SKM-1 (cell line): ENCODE data around the gene GDF15.
"Not testable (repeated sequence)": the region's sequence is repeated elsewhere in the genome, so short reads cannot be mapped to it uniquely, and the experiment has no call there.

Experiments
- DNase-seq: peaks from one replicate; lab custom pipeline; 2025; ENCODE audit not compliant: unreplicated experiment; lab: John Stamatoyannopoulos, UW

The GDF15 gene

DNA sequence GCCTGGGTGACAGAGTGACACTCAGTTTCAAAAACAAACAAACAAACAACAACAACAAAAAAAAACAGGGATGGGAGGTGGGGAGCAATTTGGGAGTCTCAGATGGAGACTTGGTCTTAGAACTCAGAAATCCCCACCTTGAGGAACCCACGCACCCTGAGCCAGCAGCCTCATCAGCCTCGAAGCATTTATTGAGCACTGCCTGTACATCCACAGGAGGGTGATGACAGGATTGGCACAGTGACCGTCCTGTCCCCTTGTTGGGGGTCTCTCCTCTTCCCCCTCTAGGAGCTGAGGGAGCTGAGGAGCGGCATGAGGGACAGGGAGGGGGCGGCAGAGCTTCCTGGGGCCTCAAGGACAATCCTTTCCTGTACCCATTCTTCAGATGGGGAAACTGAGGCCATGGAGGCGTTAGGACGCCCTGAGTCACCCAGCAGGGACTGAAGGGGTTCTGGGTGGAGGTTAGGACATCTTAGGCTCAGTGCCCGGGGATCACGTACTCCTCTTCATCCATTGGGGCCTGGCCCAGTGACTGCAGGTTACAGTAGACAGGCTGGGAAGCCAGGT, 5.6 kb downstream of the GDF15 start:
- no peak for DNase-seq

GRCh38 chr19:18392417-18392816, 6.5 kb downstream of the GDF15 start:
- DNase-seq, result peak; percentile 65

- DNase-seq, result no peak
Measured at GRCh38 chr19:18392926-18393325, 7.0 kb downstream of the GDF15 start.

- DNase-seq, result no peak
Measured at GRCh38 chr19:18393836-18394235, 7.9 kb downstream of the GDF15 start.

GRCh38 chr19:18396471-18397241, 10.7 kb downstream of the GDF15 start:
- no peak for DNase-seq

DNA sequence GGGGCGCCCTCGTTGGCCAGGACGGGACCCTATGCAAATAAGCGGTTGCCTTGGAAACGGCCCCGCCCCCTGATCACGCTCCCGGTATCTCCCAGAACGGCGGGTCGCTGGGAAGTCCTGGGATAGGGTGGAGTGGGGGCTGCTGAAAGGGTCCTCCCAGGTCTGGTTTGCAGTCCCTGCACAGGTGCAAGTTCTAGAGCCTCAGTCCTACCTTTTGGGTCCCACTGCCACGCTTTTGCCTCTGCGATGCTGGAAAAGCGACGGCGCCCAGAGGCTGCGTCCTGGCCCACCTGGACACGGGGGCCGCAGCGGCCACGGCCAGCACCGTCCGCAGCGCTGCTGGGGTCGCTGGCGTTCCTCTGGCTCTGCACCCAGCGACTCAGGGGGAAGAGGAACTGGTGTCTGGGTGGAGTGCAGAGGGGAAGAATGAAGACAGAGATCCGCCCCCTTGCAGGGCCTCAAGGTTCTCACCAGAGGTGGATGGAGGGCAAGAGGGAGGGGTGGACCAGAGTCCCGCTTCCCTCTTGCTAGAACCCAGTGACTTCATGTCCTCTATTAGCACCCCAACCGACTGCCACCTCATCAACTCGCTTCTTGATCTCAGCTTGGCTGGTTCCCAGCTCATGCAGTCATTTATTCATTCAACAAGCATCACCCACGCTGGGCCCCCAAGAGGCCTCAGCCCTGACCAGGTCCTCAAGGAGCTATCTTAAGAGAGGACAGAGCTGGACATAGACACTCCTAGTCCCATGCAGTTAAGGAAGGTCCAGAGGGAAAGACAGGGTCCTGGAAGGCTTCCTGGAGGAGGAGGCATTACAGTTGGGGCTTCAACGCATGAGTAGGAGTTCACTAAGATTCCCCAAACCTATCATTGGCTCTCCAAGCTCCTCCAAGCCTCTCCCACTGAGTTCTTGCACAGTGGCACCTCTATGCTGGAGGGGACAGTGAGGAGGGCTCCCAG, 11.6 kb downstream of the GDF15 start, which contains the start of gene LRRC25:
TSS of gene LRRC25 (minus strand) at position 381 of the 961 bp plus-strand sequence. CDS start 659 bp downstream, outside the sequence.
- DNase-seq, result peak; percentile 93

DNA sequence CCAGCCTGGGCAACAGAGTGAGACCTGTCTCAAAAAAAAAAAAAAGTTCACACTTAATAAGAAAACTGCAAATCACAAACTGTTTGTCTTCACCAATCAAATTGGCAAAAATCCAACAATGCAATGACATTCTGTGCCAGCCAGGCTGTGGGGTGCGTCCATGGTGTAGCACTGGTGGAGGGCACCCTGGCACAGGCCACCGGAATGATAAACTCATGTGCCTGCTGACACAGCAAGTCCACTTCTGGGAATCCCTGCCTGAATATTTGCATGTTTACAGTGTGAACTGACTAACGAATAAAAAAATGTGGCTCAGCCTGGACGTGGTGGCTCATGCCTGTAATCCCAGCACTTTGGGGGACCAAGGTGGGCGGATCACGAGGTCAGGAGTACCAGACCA, 13.1 kb downstream of the GDF15 start:
- DNase-seq, result no peak

DNA sequence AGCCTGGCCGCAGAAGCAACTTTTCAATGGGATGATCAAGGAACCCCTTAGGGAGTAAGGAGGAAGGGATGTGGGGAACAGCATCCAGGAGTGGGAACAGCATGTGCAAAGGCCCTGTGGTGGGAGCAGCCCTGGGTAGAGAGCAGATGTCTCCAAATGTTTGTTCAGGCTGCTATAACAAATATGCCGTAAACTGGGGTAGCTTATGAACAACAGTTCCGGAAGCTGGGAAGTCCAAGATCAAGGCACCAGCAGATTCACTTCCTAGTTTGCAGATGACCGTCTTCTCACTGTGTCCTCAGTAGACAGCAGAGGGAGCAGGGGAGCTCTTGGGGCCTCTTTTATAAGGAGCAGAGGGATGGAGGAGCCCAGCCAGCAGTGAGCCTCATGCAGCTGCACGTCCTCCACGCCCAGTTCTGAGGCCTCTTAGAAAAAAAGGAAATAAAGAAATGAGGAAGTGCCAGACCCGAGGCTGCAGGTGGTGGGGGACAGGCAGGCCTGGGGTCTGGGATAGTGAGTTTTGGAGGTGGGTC, 15.7 kb downstream of the GDF15 start:
- peak; percentile 76 for DNase-seq

DNA sequence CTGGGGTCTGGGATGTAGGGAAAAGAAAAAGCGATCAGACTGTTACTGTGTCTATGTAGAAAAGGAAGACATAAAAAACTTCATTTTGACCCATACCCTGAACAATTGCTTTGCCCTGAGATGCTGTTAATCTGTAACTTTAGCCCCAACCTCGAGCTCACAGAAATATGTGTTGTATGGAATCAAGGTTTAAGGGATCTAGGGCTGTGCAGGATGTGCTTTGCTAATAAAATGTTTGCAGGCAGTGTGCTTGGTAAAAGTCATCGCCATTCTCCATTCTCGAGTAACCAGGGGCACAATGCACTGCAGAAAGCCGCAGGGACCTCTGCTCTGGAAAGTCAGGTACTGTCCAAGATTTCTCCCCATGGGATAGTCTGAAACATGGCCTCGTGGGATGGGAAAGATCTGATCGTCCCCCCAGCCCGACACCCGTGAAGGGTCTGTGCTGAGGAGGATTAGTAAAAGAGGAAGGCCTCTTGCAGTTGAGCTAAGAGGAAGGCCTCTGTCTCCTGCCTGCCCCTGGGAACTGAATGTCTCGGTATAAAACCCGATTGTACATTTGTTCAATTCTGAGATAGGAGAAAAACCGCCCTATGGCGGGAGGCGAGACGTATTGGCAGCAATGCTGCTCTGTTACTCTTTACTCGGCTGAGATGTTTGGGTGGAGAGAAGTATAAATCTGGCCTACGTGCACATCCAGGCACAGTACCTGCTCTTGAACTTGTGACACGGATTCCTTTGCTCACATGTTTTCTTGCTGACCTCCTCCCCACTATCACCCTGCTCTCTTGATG, 16.7 kb downstream of the GDF15 start:
- DNase-seq, result not testable (repeated sequence)

DNA sequence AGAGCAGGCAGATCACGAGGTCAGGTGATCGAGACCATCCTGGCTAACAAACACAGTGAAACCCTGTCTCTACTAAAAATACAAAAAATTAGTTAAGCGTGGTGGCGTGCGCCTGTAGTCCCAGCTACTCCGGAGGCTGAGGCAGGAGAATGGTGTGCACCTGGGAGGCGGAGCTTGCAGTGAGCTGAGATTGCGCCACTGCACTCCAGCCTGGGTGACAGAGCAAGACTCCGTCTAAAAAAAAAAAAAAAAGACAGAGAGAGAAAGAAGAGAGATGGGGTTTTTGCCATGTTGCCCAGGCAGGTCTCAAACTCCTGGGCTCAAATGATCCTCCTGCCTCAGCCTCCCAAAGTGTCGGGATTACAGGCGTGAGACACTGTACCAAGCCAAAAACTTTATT, 19.8 kb downstream of the GDF15 start:
- DNase-seq, result not testable (repeated sequence)

DNA sequence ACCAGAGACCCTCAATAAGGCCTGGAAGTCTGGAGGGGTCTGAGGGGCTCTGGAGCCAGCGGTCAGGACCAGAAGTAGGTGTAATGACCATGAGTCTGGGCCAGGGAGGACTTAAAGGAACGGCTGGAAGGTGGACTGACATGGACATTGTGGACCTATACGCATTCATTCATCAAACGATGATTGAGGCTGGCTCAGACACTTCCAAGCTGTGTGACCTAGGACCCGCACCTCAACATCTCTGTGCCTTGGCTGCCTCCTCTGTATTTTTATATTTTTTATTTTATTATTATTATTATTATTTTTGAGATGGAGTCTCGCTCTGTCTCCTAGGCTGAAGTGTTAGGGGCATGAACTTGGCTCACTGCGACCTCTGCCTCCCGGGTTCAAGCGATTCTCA, 20.8 kb downstream of the GDF15 start:
- no peak for DNase-seq

DNA sequence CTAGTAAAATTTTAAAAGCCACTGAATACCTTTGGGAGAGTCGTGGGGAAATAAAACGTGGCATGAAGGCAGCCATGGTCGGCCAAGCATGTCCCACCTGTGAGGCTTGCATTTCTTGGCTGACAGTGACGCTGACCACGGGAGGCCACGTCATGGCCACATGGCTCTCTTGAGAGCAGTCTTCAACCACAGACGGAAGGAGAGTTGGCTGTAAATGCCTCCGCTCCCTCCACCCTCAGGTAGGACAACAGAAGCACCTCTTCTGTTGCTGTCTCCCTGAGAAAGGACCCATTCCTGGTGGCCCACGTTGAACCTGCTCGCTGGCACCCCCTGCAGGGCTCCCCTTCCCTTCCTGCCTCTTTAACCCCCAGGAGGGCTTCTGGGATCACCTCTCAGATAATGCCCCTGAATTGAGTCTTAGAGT, 22.1 kb downstream of the GDF15 start:
- DNase-seq, result peak; percentile 42

DNA sequence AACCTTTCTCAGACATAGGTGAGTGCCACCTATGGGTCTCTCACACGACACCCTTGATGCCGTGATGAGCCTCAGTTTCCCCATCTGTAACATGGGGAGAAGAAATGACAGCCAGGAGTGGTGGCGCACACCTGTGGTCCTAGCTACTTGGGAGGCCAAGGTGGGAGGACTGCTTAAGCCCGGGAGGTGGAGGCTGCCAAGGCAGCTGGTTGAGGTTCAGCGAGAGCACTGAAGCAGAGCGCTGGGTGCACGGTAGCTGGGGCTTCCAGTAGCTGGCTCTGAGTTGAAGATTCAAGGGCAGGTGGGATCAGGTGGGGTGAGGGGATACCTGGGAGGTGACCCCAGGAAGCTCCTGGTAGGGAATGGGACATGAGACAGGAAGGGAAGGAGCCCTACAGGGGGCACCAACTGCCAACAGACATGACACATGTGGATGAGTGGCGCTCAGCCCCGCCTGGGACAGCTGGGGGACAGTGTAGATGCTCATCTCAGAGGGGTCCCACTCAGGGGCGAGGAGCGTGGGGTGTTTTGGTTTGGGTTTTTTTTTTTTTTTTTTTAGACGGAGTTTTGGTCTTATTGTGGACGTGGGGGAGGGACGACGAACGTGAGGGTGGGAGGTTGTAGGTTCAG, 26.8 kb downstream of the GDF15 start:
- DNase-seq, result no peak

DNA sequence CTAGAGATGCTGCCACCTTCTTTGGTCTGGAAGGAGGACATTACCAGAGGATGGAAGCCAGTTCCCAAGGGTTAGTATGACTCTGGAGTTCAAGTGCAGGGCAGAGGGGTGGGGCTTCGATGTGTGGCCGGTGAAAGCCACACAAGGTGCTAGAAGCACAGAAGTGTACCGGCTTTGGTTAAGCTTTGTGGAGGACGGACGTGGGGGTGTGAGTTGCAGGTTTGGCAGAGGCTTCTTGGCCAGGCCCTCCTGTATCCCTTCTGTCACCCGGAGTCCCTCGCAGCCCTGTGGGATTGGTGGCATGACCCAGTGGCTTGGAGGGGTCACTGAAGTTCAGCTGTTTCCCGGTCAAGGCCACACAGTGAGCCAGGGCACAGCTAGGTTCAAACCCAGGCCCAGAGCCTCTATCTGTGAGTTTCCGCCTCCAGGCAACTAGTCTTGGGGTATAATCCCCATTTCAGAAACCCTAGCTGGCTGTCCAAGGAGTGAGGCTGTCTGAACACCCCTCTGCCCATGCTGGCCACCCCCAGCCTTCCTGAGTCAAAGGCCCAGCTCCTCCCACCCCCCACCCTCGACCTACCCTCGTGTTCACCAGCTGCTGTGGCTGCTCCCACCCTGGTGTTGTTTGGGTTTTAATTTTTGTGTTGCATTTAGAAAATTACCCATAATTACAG, 28.7 kb downstream of the GDF15 start:
- DNase-seq, result peak; percentile 29

DNA sequence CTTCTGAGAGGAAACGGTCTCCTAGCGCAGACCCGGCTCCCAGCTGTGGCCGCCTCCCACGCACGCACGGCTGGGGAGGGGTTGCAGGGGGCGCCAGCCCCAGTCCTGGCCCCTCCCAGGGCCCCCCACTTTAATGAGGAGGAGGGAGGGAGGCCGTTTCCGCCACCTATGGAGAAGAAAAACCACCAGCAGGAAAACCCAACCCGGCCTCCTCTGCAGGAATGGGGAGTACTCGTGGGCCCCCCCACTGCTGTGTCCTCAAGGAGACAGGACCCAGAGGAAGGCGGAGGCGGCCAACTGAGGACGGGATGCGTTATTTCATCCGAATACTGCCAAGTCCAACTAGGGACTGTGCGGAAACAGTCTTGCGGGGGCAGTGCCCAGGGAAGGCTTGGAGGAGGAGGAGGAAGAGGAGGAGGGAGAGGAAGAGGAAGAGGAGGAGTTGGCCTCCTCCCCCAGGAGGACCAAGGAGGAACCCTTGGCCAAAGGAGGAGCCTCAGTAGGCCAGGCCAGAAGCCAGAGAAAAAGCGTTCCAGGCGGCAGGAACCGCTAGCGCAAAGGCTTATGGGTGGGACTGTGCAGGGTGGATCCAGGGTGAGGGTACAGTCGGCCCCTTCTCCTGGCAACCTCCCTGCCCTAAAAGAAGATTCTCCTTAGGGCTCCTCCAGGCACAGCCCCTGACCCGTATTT, 29.4 kb downstream of the GDF15 start:
- DNase-seq, result peak; percentile 81

DNA sequence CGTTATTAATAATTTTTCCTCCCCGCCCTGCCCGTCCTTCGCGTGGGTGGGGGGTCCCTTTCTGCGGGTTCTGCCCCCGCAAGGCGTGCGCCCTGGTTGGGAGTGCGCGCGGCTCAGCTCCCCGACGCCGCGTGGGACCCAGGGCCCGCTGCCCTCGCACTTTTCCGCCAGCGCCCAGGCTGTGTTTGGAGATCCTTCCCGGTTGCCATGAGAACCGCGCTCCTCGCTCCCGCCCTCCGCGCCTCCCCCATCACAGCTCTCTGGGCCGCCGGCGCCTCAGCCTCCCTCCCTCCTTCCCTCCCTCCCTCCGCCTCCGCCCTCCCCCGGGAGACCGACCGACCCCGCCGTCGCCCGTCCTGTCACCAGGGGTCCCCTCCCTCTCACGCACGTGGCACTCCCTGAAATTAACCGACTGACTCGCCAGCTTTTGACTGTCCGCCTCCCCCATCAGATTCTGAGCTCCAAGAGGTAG, 30.9 kb downstream of the GDF15 start:
- DNase-seq, result peak; percentile 71

GRCh38 chr19:18417250-18418028, 31.5 kb downstream of the GDF15 start:
- peak; percentile 44 for DNase-seq

- DNase-seq, result no peak
Measured at GRCh38 chr19:18418029-18418482, 32.1 kb downstream of the GDF15 start.
